HepG2 (cell line): ENCODE measurements around the gene MORC1. TPM values are rescaled to one million over a fixed set of nuclear protein-coding genes. Genes with fewer than 3 reads are reported as not detected.

Experiments used
- ATAC-seq: fragments of 200-7000 bp; cut with Tn5 transposase; 3 replicates; pipeline ENCODE4 v1.9.1; 2020; ENCODE audit warnings: mild to moderate bottlenecking, moderate library complexity
- BruUV-seq: library from RNA; stranded (reverse); fragments of 400-500 nt; replicated peaks from 2 replicates; lab custom pipeline; 2021; lab: Mats Ljungman, UMichigan
- CTCF ChIA-PET: fragments of 300-600 bp; formaldehyde crosslinking; extraction: SDS; loops from one replicate; lab custom pipeline; 2021; ENCODE audit warnings: low total read pairs, inconsistent platforms, low intra/inter-chr PET ratio; lab: Yijun Ruan, JAX
- POLR2A ChIA-PET: fragments of 350-600 bp; sonication (Branson Sonifier 250); formaldehyde crosslinking; loops from one replicate; lab custom pipeline; 2020; ENCODE audit warnings: antibody characterized with exemption, inconsistent platforms; lab: Yijun Ruan, JAX
- DNase-seq: peaks from one replicate; pipeline ENCODE4 v3.0.0-alpha.2; 2015; ENCODE audit warnings: low spot score
- FAIRE-seq: peaks from 3 replicates; lab custom pipeline; 2011; peaks lifted over from hg19 to GRCh38; lab: Jason Lieb, UNC
- H2AFZ ChIP-seq: one replicate; pipeline ENCODE4 v1.6.1; 2011; ENCODE audit warnings: low read length, inconsistent platforms
- H3K27ac ChIP-seq: fragments of 300-600 bp; 3 replicates; pipeline ENCODE4 v1.8.0; 2011; ENCODE audit warnings: mixed run types, mild to moderate bottlenecking, mixed read lengths, low read length, inconsistent platforms; ENCODE audit not compliant: insufficient read depth; ENCODE audit errors: extremely low read length
- H3K27me3 ChIP-seq, 2 experiments: fragments of 200-600 bp in 1 of 2; 2 replicates in 1 of 2; 3 replicates in 1 of 2; pipeline versions ENCODE4 v1.6.0 to v1.8.0; 2011; ENCODE audit warnings: low read length in 2 of 2, mild to moderate bottlenecking in 2 of 2, moderate library complexity in 2 of 2, inconsistent platforms in 1 of 2; ENCODE audit not compliant: insufficient read depth in 2 of 2, control insufficient read depth in 1 of 2
- H3K36me3 ChIP-seq, 2 experiments: fragments of 200-600 bp in 1 of 2; replicated peaks in 1 of 2; 2 replicates in 1 of 2; 3 replicates in 1 of 2; pipeline versions ENCODE4 v1.5.1 to v1.8.0; 2011; ENCODE audit warnings: low read length in 2 of 2, inconsistent platforms in 1 of 2; ENCODE audit not compliant: insufficient read depth in 2 of 2, control insufficient read depth in 1 of 2
- H3K4me1 ChIP-seq: 2 replicates; pipeline ENCODE4 v1.5.1; 2012; ENCODE audit warnings: low read length, inconsistent platforms; ENCODE audit not compliant: insufficient read depth
- H3K4me2 ChIP-seq: 2 replicates; pipeline ENCODE4 v1.6.0; 2011; ENCODE audit warnings: low read depth, low read length, inconsistent platforms
- H3K4me3 ChIP-seq, 3 experiments: fragments of 200-600 bp in 1 of 3; sonication (generic), shearing (Covaris generic) in 1 of 3; replicated peaks in 1 of 3; 2 replicates each; pipeline ENCODE4 v1.5.1; 2011 to 2016; ENCODE audit warnings: low read length in 3 of 3, inconsistent platforms in 2 of 3, low read depth in 2 of 3, mild to moderate bottlenecking in 2 of 3, control low read depth in 1 of 3, mixed read lengths in 1 of 3; ENCODE audit not compliant: insufficient read depth in 1 of 3
- H3K79me2 ChIP-seq: one replicate; pipeline ENCODE4 v1.6.1; 2011; ENCODE audit warnings: low read length, inconsistent platforms; ENCODE audit not compliant: insufficient read depth
- H3K9ac ChIP-seq: 2 replicates; pipeline ENCODE4 v1.6.0; 2011; ENCODE audit warnings: mild to moderate bottlenecking, low read depth, low read length, inconsistent platforms; ENCODE audit not compliant: insufficient read depth
- H3K9me3 ChIP-seq: 2 replicates; pipeline ENCODE4 v1.5.1; 2012; ENCODE audit warnings: mild to moderate bottlenecking, low read length
- H4K20me1 ChIP-seq: 2 replicates; pipeline ENCODE4 v1.6.0; 2011; ENCODE audit warnings: inconsistent platforms, mild to moderate bottlenecking, low read length, moderate library complexity; ENCODE audit not compliant: insufficient read depth
- KMT2B ChIP-seq: IDR thresholded peaks from 2 replicates; pipeline ENCODE4 v1.6.1; 2016; ENCODE audit warnings: missing genetic modification reagents, missing compliant biosample characterization
- MBD4 ChIP-seq: IDR thresholded peaks from 2 replicates; pipeline ENCODE4 v1.6.1; 2012; ENCODE audit warnings: low read length, inconsistent platforms, borderline replicate concordance
- WGBS: methylation state at CpG from one replicate; pipeline ENCODE4 v1.1.6; 2017; ENCODE audit warnings: low lambda C conversion rate; 5-methylcytosine and 5-hydroxymethylcytosine counted together
- in situ Hi-C: cut with HindIII; loops from 2 replicates; pipeline ENCODE4 v1.10.0; 2017; ENCODE audit warnings: low pct_unique_long_range_greater_than_20kb; ENCODE audit not compliant: extremely low pct_ligation_motif_present
- intact Hi-C: fragments of 100-400 bp; cut with micrococcal nuclease; formaldehyde crosslinking; loops from one replicate; pipeline ENCODE4 v1.10.0; 2022; ENCODE audit not compliant: unreplicated experiment
- polyA plus RNA-seq, 8 experiments: library from polyadenylated mRNA; depleted of rRNA in 3 of 8; stranded (reverse) in 7 of 8; unstranded in 1 of 8; fragments of >200 nt; fragmentation: Illumina TruSeq in 4 of 8; extraction: Trizol in 4 of 8; gene quantifications; 2 replicates each; pipeline versions ENCODE4 v1.2.1 to v1.2.3, GENCODE V29; 2011 to 2016; ENCODE audit warnings: low read depth in 4 of 8, missing spikeins in 1 of 8, mixed read lengths in 1 of 8; ENCODE audit not compliant: insufficient read depth in 1 of 8
- total RNA-seq, 5 experiments: library from RNA; depleted of rRNA; stranded (reverse); fragments of >200 nt; fragmentation: Illumina TruSeq; extraction: Trizol; gene quantifications; 2 replicates each; pipeline ENCODE4 v1.2.3, GENCODE V29; 2016; ENCODE audit warnings: low read depth in 1 of 5
- TF ChIP-seq, protein P1 (sequence below): sonication (generic); formaldehyde crosslinking; IDR thresholded peaks from 2 replicates; pipeline ENCODE4 v1.4.0; 2020; ENCODE audit warnings: missing genetic modification reagents
- TF ChIP-seq, protein P2 (sequence below): IDR thresholded peaks from 2 replicates; pipeline ENCODE4 v1.6.1; 2016; ENCODE audit warnings: missing biosample characterization, missing genetic modification reagents, low read depth

MORC1 gene
- total and polyA plus RNA-seq, 2 of the 13 experiments (the other 11 are each of a cell fraction or from before 2014, with no cell fraction given) = not detected

- Histone ChIP-seq H3K27ac (no peak overlapping the region), H2AFZ (no peak overlapping the region)
- CTCF ChIA-PET = no interaction called here
These were observed 112.5 kb downstream of the MORC1 start for GRCh38 chr3:109005443-109005842.

GRCh38 chr3:108998436-108998835, 119.5 kb downstream of the MORC1 start:
- DNase-seq = no peak
- TF ChIP-seq, protein P1, sequence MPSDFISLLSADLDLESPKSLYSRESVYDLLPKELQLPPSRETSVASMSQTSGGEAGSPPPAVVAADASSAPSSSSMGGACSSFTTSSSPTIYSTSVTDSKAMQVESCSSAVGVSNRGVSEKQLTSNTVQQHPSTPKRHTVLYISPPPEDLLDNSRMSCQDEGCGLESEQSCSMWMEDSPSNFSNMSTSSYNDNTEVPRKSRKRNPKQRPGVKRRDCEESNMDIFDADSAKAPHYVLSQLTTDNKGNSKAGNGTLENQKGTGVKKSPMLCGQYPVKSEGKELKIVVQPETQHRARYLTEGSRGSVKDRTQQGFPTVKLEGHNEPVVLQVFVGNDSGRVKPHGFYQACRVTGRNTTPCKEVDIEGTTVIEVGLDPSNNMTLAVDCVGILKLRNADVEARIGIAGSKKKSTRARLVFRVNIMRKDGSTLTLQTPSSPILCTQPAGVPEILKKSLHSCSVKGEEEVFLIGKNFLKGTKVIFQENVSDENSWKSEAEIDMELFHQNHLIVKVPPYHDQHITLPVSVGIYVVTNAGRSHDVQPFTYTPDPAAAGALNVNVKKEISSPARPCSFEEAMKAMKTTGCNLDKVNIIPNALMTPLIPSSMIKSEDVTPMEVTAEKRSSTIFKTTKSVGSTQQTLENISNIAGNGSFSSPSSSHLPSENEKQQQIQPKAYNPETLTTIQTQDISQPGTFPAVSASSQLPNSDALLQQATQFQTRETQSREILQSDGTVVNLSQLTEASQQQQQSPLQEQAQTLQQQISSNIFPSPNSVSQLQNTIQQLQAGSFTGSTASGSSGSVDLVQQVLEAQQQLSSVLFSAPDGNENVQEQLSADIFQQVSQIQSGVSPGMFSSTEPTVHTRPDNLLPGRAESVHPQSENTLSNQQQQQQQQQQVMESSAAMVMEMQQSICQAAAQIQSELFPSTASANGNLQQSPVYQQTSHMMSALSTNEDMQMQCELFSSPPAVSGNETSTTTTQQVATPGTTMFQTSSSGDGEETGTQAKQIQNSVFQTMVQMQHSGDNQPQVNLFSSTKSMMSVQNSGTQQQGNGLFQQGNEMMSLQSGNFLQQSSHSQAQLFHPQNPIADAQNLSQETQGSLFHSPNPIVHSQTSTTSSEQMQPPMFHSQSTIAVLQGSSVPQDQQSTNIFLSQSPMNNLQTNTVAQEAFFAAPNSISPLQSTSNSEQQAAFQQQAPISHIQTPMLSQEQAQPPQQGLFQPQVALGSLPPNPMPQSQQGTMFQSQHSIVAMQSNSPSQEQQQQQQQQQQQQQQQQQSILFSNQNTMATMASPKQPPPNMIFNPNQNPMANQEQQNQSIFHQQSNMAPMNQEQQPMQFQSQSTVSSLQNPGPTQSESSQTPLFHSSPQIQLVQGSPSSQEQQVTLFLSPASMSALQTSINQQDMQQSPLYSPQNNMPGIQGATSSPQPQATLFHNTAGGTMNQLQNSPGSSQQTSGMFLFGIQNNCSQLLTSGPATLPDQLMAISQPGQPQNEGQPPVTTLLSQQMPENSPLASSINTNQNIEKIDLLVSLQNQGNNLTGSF (CRISPR knock-in tag) = no peak
- no peak for TF ChIP-seq MBD4
- in situ Hi-C loops (no loop called here), intact Hi-C loops (no loop called here)
- Histone ChIP-seq H2AFZ (no peak overlapping the region), H4K20me1 (no peaks in the 10 kb centered on the region), H3K9me3 (no peaks in the 10 kb centered on the region), H3K27ac (no peak overlapping the region), H3K79me2 (no peaks in the 10 kb centered on the region), H3K4me3 (no peak overlapping the region), H3K4me1 (no peaks in the 10 kb centered on the region), H3K27me3 (no peaks in the 10 kb centered on the region; a peak in 1 of 5 replicates), H3K36me3 (no peaks in the 10 kb centered on the region), H3K9ac (no peak overlapping the region), H3K4me2 (no peak overlapping the region)
- CTCF ChIA-PET = no interaction called here
- POLR2A ChIA-PET = no interaction called here
- no TSS peak for BruUV-seq
- 2% methylated on average over 3 of the region's 3 CpGs for WGBS
- no peak for ATAC-seq
- no peak for FAIRE-seq

More at GRCh38 chr3:109005443-109005842, 112.5 kb downstream of the MORC1 start:
- no peaks in the 10 kb centered on the region for H3K79me2 ChIP-seq
- WGBS = 0% methylated on average over 3 of the region's 3 CpGs
- H3K27me3 ChIP-seq = no peaks in the 10 kb centered on the region
- intact Hi-C loops (no loop called here), in situ Hi-C loops (no loop called here)
- H3K9me3 ChIP-seq = no peaks in the 10 kb centered on the region
- no peaks in the 10 kb centered on the region for H3K4me1 ChIP-seq
- BruUV-seq = no TSS peak
- no peak for FAIRE-seq
- no peak overlapping the region for H3K4me2 ChIP-seq
- H3K36me3 ChIP-seq = no peaks in the 10 kb centered on the region
- no peak for TF ChIP-seq KMT2B (CRISPR knock-in tag)
- TF ChIP-seq, protein P2, sequence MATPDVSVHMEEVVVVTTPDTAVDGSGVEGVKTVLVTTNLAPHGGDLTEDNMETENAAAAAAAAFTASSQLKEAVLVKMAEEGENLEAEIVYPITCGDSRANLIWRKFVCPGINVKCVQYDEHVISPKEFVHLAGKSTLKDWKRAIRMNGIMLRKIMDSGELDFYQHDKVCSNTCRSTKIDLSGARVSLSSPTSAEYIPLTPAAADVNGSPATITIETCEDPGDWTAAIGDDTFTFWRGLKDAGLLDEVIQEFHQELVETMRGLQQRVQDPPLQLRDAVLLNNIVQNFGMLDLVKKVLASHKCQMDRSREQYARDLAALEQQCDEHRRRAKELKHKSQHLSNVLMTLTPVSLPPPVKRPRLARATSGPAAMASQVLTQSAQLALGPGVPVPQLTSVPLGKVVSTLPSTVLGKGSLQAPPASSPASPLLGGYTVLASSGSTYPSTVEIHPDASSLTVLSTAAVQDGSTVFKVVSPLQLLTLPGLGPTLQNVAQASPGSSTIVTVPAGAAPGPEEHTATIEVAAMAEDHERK (CRISPR knock-in tag) = no peak
- POLR2A ChIA-PET = no interaction called here
- H3K9ac ChIP-seq = no peak overlapping the region
- DNase-seq = no peak
- H4K20me1 ChIP-seq = no peaks in the 10 kb centered on the region
- ATAC-seq = no peak
- no peak overlapping the region for H3K4me3 ChIP-seq
